GM21576 (cell line): ENCODE data around the gene NAA15.
"Not testable (repeated sequence)": the region's sequence is repeated elsewhere in the genome, so short reads cannot be mapped to it uniquely, and the experiment has no call there.

ENCODE experiments used
- ATAC-seq: cut with Tn5 transposase; IDR thresholded peaks from one replicate; pipeline ENCODE4 v1.9.1; 2021; ENCODE audit warnings: mild to moderate bottlenecking, moderate library complexity; ENCODE audit not compliant: unreplicated experiment

The NAA15 gene

DNA sequence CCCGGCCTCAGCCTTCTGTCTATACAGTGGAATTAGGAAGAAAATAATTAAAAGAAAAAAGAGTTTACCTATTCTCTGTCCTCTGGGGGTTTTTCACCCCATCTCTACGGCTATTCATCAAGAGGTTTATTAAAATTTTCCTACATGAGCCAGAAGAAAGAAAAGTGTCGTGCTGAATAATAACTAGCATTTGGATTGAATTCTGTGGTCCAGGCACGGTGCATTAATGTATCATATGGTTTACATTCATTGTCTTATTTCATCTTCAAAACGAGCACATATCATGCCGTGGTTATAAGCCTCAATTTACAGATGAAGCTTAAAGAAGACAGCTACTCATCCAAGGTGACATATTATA lies 5.4 kb upstream of the NAA15 start:
- no peak for ATAC-seq

GRCh38 chr4:139297001-139297410 lies 4.3 kb upstream of the NAA15 start:
- ATAC-seq = no peak

DNA sequence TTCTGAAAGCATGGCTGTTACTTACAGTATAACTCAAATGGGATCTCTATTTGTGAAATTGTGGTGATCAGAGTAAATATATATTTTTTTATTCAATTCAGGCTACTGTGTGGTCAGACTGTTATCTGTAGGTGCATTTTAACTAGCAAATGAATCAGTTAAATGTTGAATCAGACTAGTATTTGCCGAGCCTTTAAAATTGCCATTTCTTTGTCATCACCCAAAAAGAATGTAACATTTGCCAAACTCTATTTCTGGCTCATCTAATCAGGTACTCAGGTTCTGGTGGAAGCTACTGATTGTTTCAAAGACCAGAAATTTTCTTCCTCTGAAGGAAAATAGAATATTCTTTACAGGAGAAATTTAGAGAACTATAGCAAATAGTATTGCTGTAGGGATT lies 1.8 kb upstream of the NAA15 start:
- no peak for ATAC-seq

- peak; percentile 4 for ATAC-seq
These were observed 733 bp upstream of the NAA15 start for GRCh38 chr4:139300431-139301112.

- ATAC-seq = peak; percentile 47
These were observed 711 bp downstream of the NAA15 start, which contains the start of gene NDUFC1 for GRCh38 chr4:139301821-139302611. NDUFC1 (minus strand) TSS chr4:139302477; CDS start chr4:139295798, 6,679 bp downstream.

DNA sequence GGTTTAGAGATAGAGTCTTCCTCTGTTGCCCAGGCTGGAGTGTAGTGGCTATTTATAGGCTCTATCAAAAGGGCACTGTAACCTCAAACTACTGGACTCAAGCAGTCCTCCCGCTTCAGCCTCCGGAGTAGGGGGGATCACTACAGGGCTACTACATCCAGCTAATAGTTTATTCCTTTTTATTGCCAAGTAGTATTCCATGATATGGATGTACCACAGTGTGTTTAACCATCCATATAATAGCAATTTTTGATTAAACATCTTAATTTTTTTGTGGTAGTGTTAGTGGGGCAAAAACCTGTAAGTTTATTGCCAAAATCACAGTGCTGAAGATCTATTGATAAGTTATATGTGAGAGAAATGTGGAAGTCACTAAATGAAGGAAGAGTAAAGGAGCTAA lies 3.6 kb downstream of the NAA15 start:
- ATAC-seq = no peak

- ATAC-seq = no peak
These were observed 10.6 kb downstream of the NAA15 start for GRCh38 chr4:139311909-139312308.

GRCh38 chr4:139312552-139313332 lies 11.4 kb downstream of the NAA15 start:
- no peak for ATAC-seq

DNA sequence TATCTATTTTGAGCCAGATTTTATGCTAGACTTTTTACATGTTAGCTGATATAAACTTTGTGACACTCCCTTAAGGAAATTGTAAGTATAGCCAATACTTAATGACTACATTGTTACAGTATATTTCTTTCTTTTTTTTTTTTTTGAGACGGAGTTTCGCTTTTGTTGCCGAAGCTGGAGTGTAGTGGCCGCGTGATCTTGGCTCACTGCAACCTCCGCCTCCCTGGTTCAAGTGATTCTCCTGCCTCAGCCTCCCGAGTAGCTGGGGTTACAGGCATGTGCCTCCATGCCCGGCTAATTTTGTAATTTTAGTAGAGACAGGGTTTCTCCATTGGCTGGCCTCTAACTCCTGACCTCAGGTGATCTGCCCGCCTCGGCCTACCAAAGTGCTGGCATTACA lies 12.1 kb downstream of the NAA15 start:
- ATAC-seq = not testable (repeated sequence)

DNA sequence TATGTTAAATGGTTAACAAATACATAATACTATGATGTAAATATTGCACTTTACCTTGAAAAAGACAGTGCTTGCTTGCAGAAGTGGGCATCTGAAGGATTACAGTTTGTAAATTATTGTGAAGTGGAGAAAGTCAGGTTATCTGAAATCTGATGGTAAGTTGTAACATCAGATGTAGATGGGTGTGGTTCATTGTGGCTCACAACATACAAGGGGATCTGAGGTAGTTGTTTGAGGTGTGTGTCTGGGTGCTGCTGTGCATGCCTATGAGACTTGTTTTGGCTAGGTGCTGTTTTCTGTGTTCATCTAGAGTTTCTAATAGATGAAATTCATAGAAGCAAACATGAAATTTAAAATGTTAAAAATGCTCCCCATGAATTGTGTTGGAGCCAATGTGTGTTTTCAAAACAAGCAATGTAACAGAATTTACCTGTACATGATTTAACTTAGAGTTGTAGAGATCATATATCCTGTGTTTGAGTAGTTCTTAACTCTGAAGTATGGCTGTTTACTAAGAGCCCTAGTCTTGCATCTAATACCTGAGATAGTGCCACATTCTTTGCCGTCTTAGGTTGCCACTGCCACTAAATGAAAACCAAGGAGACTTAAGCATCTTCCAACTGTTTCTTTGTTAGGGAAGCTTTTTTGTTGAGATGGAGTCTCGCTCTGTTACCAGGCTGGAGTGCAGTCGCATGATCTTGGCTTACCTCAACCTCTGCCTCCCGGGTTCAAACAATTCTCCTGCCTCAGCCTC lies 12.9 kb downstream of the NAA15 start:
- ATAC-seq = no peak

DNA sequence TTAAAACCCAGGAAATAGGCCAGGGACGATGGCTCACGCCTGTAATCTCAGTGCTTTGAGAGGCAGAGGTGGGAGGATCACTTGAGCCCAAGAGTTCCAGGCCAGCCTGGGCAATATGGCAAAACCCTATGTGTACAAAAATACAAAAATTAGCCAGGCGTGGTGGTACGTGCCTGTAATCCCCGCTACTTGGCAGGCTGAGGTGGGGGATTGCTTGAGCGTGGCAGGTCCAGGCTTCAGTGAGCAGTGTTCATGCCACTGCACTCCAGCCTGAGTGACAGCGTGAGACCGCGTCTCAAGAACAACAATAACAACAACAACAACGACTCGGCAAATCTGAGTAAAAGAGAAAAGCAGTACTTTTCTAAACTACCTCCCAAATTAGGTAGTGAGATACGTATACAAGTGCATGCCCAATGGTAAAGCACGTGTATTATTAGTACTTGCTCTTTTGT lies 13.9 kb downstream of the NAA15 start:
- ATAC-seq = peak; percentile 72

DNA sequence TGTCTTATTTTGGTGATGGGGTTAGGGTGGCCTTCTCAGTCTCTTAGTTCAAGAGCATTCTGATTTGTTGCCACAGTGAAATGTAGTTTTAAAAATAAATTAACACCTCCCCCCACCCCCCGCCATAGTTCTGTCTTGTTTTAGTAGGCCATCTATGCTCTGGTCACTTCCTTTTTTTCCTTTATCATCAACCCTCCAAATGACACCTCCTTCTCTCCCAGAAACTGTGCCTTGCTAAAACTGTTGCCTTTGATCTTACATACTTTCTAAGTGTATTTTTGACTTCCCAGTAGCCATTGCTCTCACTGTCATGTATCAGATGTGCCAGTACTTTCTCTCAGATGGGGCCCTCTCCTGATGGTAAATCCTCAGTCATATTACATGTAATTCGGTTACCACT lies 15.4 kb downstream of the NAA15 start:
- no peak for ATAC-seq

- no peak for ATAC-seq
These were observed 16.3 kb downstream of the NAA15 start for GRCh38 chr4:139317635-139318034.

- ATAC-seq = no peak
These were observed 18.3 kb downstream of the NAA15 start for GRCh38 chr4:139319571-139319970.

- not testable (repeated sequence) for ATAC-seq
These were observed 20.8 kb downstream of the NAA15 start for GRCh38 chr4:139322070-139322469.

DNA sequence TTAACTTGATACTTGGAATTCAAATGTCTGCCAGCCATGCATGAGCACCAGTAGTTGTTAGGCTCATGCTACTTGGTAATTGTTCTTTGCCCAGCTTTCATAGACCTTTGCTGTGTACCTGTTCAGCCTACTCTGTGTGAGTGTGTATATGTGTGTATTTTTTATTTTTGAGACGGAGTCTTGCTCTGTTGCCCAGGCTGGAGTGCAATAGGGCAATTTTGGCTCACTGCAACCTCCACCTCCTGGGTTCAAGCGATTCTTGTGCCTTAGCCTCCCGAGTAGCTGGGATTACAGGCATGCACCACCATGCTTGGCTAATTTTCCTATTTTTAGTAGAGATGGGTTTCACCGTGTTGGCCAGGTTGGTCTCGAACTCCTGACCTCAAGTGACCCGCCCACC lies 21.2 kb downstream of the NAA15 start:
- not testable (repeated sequence) for ATAC-seq

GRCh38 chr4:139324620-139325019 lies 23.3 kb downstream of the NAA15 start:
- no peak for ATAC-seq

- ATAC-seq = no peak
These were observed 28.4 kb downstream of the NAA15 start for GRCh38 chr4:139329665-139330200.

DNA sequence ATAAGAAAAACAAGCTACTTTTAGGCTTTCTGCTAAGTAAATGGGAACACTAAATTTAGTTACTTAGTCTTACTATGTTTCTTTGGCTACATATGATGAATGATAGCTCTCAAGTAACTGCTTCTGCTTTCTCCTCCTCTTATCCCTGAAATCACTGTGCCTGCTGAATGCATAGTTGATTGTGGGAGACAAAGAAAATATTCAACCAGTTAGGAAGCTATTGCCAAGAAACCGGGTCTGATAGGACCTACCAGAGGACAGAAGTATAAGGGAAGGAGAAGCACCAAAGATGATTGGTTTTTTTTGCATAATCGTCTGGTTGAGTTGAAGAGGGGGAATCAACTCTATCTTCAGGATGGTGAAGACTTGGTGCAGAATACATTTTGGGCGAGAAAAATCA lies 29.0 kb downstream of the NAA15 start:
- ATAC-seq = no peak

GRCh38 chr4:139331185-139331584 lies 29.9 kb downstream of the NAA15 start:
- no peak for ATAC-seq
